ENCODE data around the gene ITGA3.

GRCh38 chr17:50024808-50025207 lies 31.1 kb upstream of the ITGA3 start:
- TF ChIP-seq ZBTB7A (IDR thresholded peaks at IDR 0.05; ENCODE audit: low read depth) (no peak), CEBPB (IDR thresholded peaks at IDR 0.05) (no peak), RAD21 (IDR thresholded peaks at IDR 0.05; ENCODE audit: low read depth) (no peak), MAX (IDR thresholded peaks at IDR 0.05) (no peak), YY1 (IDR thresholded peaks at IDR 0.05; ENCODE audit: low read depth) (no peak), USF1 (IDR thresholded peaks at IDR 0.05) (no peak), EP300 (IDR thresholded peaks at IDR 0.05; ENCODE audit: borderline replicate concordance) (no peak)
